ENCODE measurements around the gene PRKAG2.

The PRKAG2 gene

GRCh38 chr7:151642746-151643145 is 234.2 kb downstream of the PRKAG2 start:
- TF ChIP-seq CTCF (IDR thresholded peaks at IDR 0.05; ENCODE audit: low read length) (no peak), EZH2 (IDR thresholded peaks at IDR 0.05; ENCODE audit: borderline replicate concordance, low read length) (no peak)
- no peaks in the 10 kb centered on the region for H3K36me3 ChIP-seq (ENCODE audit: insufficient read depth, low read length)
- no peaks in the 10 kb centered on the region for H3F3A ChIP-seq (ENCODE audit: insufficient read depth, low read length)
- H3K4me2 ChIP-seq (ENCODE audit: low read length) = no peak overlapping the region
- no peaks in the 10 kb centered on the region for H3K79me2 ChIP-seq (ENCODE audit: insufficient read depth, low read length)
- H3K27me3 ChIP-seq (ENCODE audit: insufficient read depth, low read length) = no peaks in the 10 kb centered on the region
- H3K4me1 ChIP-seq (ENCODE audit: insufficient read depth, low read length, severe bottlenecking) = no peaks in the 10 kb centered on the region
- H3K4me3 ChIP-seq (ENCODE audit: low read depth, low read length, poor library complexity, severe bottlenecking) = no peak overlapping the region
- H3K9me3 ChIP-seq (ENCODE audit: low read length) = no peaks in the 10 kb centered on the region
- no peak overlapping the region for H3K9ac ChIP-seq (ENCODE audit: low read length)
- no peaks in the 10 kb centered on the region for H3K9me2 ChIP-seq (ENCODE audit: low read depth, low read length)
- H3K27ac ChIP-seq (ENCODE audit: low read depth, low read length, poor library complexity, severe bottlenecking) = no peak overlapping the region
- H4K20me1 ChIP-seq (ENCODE audit: insufficient read depth, low read length) = no peaks in the 10 kb centered on the region
- no peak overlapping the region for H2AFZ ChIP-seq (ENCODE audit: low read length)

- TF ChIP-seq EZH2 (IDR thresholded peaks at IDR 0.05; ENCODE audit: borderline replicate concordance, low read length) (no peak), CTCF (IDR thresholded peaks at IDR 0.05; ENCODE audit: low read length) (no peak)
- no peaks in the 10 kb centered on the region for H3F3A ChIP-seq (ENCODE audit: insufficient read depth, low read length)
- H3K27ac ChIP-seq (ENCODE audit: low read depth, low read length, poor library complexity, severe bottlenecking) = no peak overlapping the region
- H3K9me2 ChIP-seq (ENCODE audit: low read depth, low read length) = no peaks in the 10 kb centered on the region
- no peaks in the 10 kb centered on the region for H3K4me1 ChIP-seq (ENCODE audit: insufficient read depth, low read length, severe bottlenecking)
- no peaks in the 10 kb centered on the region for H3K79me2 ChIP-seq (ENCODE audit: insufficient read depth, low read length)
- H3K4me2 ChIP-seq (ENCODE audit: low read length) = no peak overlapping the region
- no peak overlapping the region for H2AFZ ChIP-seq (ENCODE audit: low read length)
- no peak overlapping the region for H3K4me3 ChIP-seq (ENCODE audit: low read depth, low read length, poor library complexity, severe bottlenecking)
- H3K9me3 ChIP-seq (ENCODE audit: low read length) = no peaks in the 10 kb centered on the region
- H3K9ac ChIP-seq (ENCODE audit: low read length) = no peak overlapping the region
- H3K36me3 ChIP-seq (ENCODE audit: insufficient read depth, low read length) = no peaks in the 10 kb centered on the region
- H3K27me3 ChIP-seq (ENCODE audit: insufficient read depth, low read length) = no peaks in the 10 kb centered on the region
- H4K20me1 ChIP-seq (ENCODE audit: insufficient read depth, low read length) = no peaks in the 10 kb centered on the region
These were observed 235.3 kb downstream of the PRKAG2 start for GRCh38 chr7:151641587-151641986.

DNA sequence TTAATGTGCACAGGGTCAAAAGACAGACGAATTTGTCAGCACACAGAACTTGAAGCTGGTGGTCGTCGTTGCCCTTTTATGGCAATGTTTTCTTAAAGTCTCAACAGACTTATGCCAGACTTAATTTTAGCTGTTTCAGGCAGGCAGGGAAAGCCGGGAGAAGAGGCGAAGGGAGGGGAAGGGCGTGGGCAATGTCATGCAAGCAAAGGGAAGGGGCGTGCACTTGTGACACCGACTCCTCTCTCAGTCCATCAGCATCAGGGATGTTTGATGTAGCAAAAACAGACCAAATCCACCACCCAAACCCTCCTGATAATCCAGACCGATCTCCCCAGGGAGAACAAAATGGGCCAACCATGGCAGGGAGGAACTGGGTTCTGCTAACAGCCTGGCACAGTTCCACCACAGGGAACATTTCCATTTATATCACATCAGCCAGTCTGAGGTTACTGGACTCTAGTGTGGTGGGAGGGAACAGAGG is 239.1 kb downstream of the PRKAG2 start:
- H3K9ac ChIP-seq (ENCODE audit: low read length) = no peak overlapping the region
- H3K4me2 ChIP-seq (ENCODE audit: low read length) = no peak overlapping the region
- H3K4me3 ChIP-seq (ENCODE audit: low read depth, low read length, poor library complexity, severe bottlenecking) = no peak overlapping the region
- no peaks in the 10 kb centered on the region for H3K36me3 ChIP-seq (ENCODE audit: insufficient read depth, low read length)
- no peaks in the 10 kb centered on the region for H3K4me1 ChIP-seq (ENCODE audit: insufficient read depth, low read length, severe bottlenecking)
- no peaks in the 10 kb centered on the region for H4K20me1 ChIP-seq (ENCODE audit: insufficient read depth, low read length)
- no peak for TF ChIP-seq EZH2 (IDR thresholded peaks at IDR 0.05; ENCODE audit: borderline replicate concordance, low read length)
- TF ChIP-seq CTCF (IDR thresholded peaks at IDR 0.05; ENCODE audit: low read length) = no peak
- H3K27ac ChIP-seq (ENCODE audit: low read depth, low read length, poor library complexity, severe bottlenecking) = no peak overlapping the region
- H3F3A ChIP-seq (ENCODE audit: insufficient read depth, low read length) = no peaks in the 10 kb centered on the region
- no peak overlapping the region for H2AFZ ChIP-seq (ENCODE audit: low read length)
- H3K9me2 ChIP-seq (ENCODE audit: low read depth, low read length) = no peaks in the 10 kb centered on the region
- H3K27me3 ChIP-seq (ENCODE audit: insufficient read depth, low read length) = 0 out of 2 replicates have a peak, but pooled peaks cover 6% of the 10 kb centered on the region
- peaks cover 5% of the 10 kb centered on the region; the same call in 1 of the 2 replicates for H3K9me3 ChIP-seq (ENCODE audit: low read length)
- H3K79me2 ChIP-seq (ENCODE audit: insufficient read depth, low read length) = no peaks in the 10 kb centered on the region

Data from OCI-LY1 (cell line).